HG02870 (cell line): ENCODE measurements around the gene MIPEP.

ENCODE experiments used
- ATAC-seq: cut with Tn5 transposase; IDR thresholded peaks from one replicate; pipeline ENCODE4 v1.9.1; 2021; ENCODE audit warnings: mild to moderate bottlenecking, moderate library complexity; ENCODE audit not compliant: unreplicated experiment

MIPEP gene

GRCh38 chr13:23855360-23855759, 33.8 kb downstream of the MIPEP start:
- ATAC-seq: no peak

GRCh38 chr13:23852351-23852750, 36.8 kb downstream of the MIPEP start:
- no peak for ATAC-seq

- ATAC-seq: no peak
Observed at GRCh38 chr13:23851106-23851505, 38.1 kb downstream of the MIPEP start.

- no peak for ATAC-seq
Observed at GRCh38 chr13:23850134-23850533, 39.1 kb downstream of the MIPEP start.

GRCh38 chr13:23849670-23850069, 39.5 kb downstream of the MIPEP start:
- no peak for ATAC-seq

GRCh38 chr13:23848646-23849141, 40.5 kb downstream of the MIPEP start:
- no peak for ATAC-seq

- no peak for ATAC-seq
Observed at GRCh38 chr13:23848019-23848418, 41.2 kb downstream of the MIPEP start.

- ATAC-seq: no peak
Observed at GRCh38 chr13:23847497-23847896, 41.7 kb downstream of the MIPEP start.

- no peak for ATAC-seq
Observed at GRCh38 chr13:23845105-23845725, 44.0 kb downstream of the MIPEP start.

- ATAC-seq: no peak
Observed at GRCh38 chr13:23844132-23844531, 45.1 kb downstream of the MIPEP start.

- ATAC-seq: no peak
Observed at GRCh38 chr13:23843436-23843835, 45.8 kb downstream of the MIPEP start.

GRCh38 chr13:23842406-23842805, 46.8 kb downstream of the MIPEP start:
- no peak for ATAC-seq

- no peak for ATAC-seq
Observed at GRCh38 chr13:23833733-23834611, 55.2 kb downstream of the MIPEP start.

- no peak for ATAC-seq
Observed at GRCh38 chr13:23828866-23829265, 60.3 kb downstream of the MIPEP start.

- ATAC-seq: no peak
Observed at GRCh38 chr13:23828086-23828485, 61.1 kb downstream of the MIPEP start.

- ATAC-seq: no peak
Observed at GRCh38 chr13:23825179-23825578, 64.0 kb downstream of the MIPEP start.

GRCh38 chr13:23824371-23824770, 64.8 kb downstream of the MIPEP start:
- ATAC-seq: no peak

GRCh38 chr13:23822252-23822824, 66.9 kb downstream of the MIPEP start:
- no peak for ATAC-seq

- ATAC-seq: no peak
Observed at GRCh38 chr13:23820530-23820929, 68.7 kb downstream of the MIPEP start.

GRCh38 chr13:23817830-23818229, 71.4 kb downstream of the MIPEP start:
- ATAC-seq: no peak

- no peak for ATAC-seq
Observed at GRCh38 chr13:23817136-23817535, 72.1 kb downstream of the MIPEP start.

GRCh38 chr13:23813635-23814034, 75.6 kb downstream of the MIPEP start:
- no peak for ATAC-seq
